ENCODE data around the gene ZNF433.

GRCh38 chr19:12034620-12035019 lies 859 bp downstream of the ZNF433 start:
- TF ChIP-seq CTCF (IDR thresholded peaks at IDR 0.05; ENCODE audit: borderline replicate concordance, extremely low read depth, low read length, poor library complexity, severe bottlenecking) (no peak), EZH2 (IDR thresholded peaks at IDR 0.05; ENCODE audit: borderline replicate concordance, low read depth, low read length, severe bottlenecking) (no peak)

Measured in DND-41 (cell line).